Parathyroid adenoma (tissue), 2 donors: ENCODE results near the gene KMT2C.

Source experiments
- H2AFZ ChIP-seq: fragments of 300-600 bp; sonication (generic); one replicate; pipeline ENCODE4 v1.7.0; 2017; ENCODE audit warnings: antibody characterized with exemption, mild to moderate bottlenecking
- H3K27ac ChIP-seq: fragments of 300-600 bp; sonication (generic); one replicate; pipeline ENCODE4 v1.7.0; 2017
- H3K27me3 ChIP-seq: fragments of 300-600 bp; sonication (generic); one replicate; pipeline ENCODE4 v1.7.0; 2017; ENCODE audit warnings: low read length; ENCODE audit not compliant: control insufficient read depth, insufficient read depth
- H3K36me3 ChIP-seq: fragments of 300-600 bp; sonication (generic); one replicate; pipeline ENCODE4 v1.7.0; 2017; ENCODE audit warnings: low read length; ENCODE audit not compliant: control insufficient read depth, insufficient read depth
- H3K4me1 ChIP-seq: fragments of 300-600 bp; sonication (generic); one replicate; pipeline ENCODE4 v1.7.0; 2017; ENCODE audit warnings: control low read depth
- H3K4me2 ChIP-seq: fragments of 300-600 bp; sonication (generic); one replicate; pipeline ENCODE4 v1.7.0; 2017; ENCODE audit warnings: low read length
- H3K4me3 ChIP-seq: fragments of 300-600 bp; sonication (generic); one replicate; pipeline ENCODE4 v1.7.0; 2017; ENCODE audit warnings: low read depth, low read length
- H3K79me2 ChIP-seq: fragments of 300-600 bp; sonication (generic); one replicate; pipeline ENCODE4 v1.7.0; 2017; ENCODE audit warnings: control low read depth
- H3K9ac ChIP-seq: fragments of 300-600 bp; sonication (generic); one replicate; pipeline ENCODE4 v1.7.0; 2017; ENCODE audit warnings: mild to moderate bottlenecking
- H3K9me3 ChIP-seq: fragments of 300-600 bp; sonication (generic); one replicate; pipeline ENCODE4 v1.7.0; 2017; ENCODE audit warnings: low read length; ENCODE audit not compliant: control insufficient read depth
- TF ChIP-seq, protein P1 (sequence below): fragments of 300-600 bp; sonication (generic); IDR thresholded peaks from one replicate; pipeline ENCODE4 v1.7.0; 2017; ENCODE audit warnings: antibody characterized with exemption, mild to moderate bottlenecking
- donor health status: primary hyperparathyroidism.

The KMT2C gene

DNA sequence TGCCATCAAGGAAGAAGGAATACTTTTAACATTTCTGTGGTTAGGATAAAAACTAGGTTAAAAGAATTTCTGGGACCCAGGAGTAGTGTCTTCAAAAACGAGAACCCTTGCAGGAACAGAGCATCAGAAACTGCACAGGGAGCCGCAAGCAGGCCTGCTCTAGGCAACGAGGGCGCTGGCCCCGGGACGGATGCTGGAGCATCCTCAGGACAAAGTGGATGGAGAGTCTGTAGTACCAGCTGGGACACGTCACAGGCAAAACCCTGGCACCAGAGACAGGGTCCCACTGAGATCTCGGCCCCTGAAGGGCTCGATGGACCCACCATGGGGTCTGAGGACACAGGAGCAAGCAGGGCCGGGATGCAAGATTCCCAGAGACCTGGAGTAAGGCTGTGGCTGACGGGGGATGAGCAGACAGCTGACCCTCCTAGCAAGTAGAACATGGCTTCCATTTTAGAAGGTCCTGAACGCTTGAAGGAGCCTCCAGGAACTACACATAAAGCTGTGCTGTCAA, 303.8 kb downstream of the KMT2C start:
- Histone ChIP-seq H2AFZ (no peak overlapping the region), H3K27me3 (no peaks in the 10 kb centered on the region), H3K4me2 (no peak overlapping the region), H3K9me3 (no peaks in the 10 kb centered on the region), H3K79me2 (no peaks in the 10 kb centered on the region), H3K9ac (no peak overlapping the region), H3K4me1 (no peaks in the 10 kb centered on the region), H3K36me3 (no peaks in the 10 kb centered on the region), H3K4me3 (no peak overlapping the region), H3K27ac (no peak overlapping the region)
- TF ChIP-seq, protein P1, sequence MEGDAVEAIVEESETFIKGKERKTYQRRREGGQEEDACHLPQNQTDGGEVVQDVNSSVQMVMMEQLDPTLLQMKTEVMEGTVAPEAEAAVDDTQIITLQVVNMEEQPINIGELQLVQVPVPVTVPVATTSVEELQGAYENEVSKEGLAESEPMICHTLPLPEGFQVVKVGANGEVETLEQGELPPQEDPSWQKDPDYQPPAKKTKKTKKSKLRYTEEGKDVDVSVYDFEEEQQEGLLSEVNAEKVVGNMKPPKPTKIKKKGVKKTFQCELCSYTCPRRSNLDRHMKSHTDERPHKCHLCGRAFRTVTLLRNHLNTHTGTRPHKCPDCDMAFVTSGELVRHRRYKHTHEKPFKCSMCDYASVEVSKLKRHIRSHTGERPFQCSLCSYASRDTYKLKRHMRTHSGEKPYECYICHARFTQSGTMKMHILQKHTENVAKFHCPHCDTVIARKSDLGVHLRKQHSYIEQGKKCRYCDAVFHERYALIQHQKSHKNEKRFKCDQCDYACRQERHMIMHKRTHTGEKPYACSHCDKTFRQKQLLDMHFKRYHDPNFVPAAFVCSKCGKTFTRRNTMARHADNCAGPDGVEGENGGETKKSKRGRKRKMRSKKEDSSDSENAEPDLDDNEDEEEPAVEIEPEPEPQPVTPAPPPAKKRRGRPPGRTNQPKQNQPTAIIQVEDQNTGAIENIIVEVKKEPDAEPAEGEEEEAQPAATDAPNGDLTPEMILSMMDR = no peak

DNA sequence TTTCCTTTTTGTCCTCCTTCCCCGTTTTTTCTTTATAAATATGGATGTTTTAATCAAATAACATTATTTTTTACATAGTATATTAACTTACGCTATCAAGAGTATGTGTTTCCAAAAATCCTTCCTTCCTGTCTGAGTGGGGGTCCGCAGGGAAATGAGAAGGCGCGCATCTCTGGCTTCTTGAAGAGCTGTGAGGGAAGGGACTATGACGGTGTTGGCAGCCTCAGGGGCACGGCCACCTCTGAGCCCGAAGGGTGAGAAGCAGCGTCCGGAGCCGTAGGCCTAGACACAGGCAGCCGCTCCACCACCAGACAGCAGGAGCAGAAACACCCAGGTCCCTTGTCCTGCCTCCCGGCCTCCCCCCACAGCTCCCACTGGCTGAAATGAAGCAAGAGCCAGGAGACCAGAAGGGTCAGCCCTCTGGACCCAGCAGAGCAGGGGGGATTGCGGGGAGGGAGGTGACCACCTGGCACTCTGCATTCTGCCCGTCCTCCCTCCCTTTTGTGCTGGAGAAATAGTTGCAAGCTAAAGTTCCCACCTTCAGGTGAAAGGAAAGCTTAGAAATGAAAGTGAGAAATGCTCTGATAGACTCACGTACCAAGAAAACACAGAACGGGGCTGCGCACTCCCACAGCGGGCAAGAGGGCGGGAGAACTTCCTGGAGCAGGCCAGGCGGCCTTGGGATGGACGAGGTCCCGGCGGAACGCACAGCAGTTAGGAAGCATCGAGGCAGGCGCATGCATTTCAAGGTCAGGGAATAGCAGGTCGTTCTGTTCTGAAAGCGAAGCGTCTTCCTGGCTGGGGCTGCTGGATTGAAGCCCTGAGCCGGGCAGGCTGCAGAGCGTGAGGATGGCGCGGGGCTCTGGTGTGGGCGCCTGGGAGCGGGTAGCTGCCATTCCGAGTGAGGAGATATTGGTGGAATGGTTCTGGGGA, 304.9 kb downstream of the KMT2C start:
- H3K9me3 ChIP-seq = no peaks in the 10 kb centered on the region
- no peaks in the 10 kb centered on the region for H3K79me2 ChIP-seq
- no peak overlapping the region for H3K4me2 ChIP-seq
- no peaks in the 10 kb centered on the region for H3K4me1 ChIP-seq
- no peak overlapping the region for H3K27ac ChIP-seq
- no peak overlapping the region for H2AFZ ChIP-seq
- no peaks in the 10 kb centered on the region for H3K36me3 ChIP-seq
- H3K9ac ChIP-seq = no peak overlapping the region
- H3K27me3 ChIP-seq = no peaks in the 10 kb centered on the region
- TF ChIP-seq, protein P1 = no peak
- no peak overlapping the region for H3K4me3 ChIP-seq

DNA sequence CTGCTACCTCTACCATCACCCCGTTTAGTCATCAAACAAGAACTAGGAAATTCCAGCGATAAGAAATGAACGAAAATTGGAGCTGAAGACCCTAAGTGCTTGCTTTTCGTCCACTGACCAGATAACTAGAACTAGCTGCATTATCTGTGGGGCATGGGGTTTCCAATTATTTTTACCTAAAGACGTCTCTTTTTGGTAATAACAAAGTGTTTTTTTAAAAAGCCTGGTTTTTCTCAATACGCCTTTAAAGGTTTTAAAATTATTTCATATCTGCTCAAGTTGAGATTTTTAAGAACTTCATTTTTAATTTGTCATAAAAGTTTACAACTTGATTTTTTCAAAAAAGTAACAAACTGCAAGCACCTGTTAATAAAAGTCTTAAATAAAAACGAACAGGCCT, 306.1 kb downstream of the KMT2C start:
- Histone ChIP-seq H3K36me3 (no peaks in the 10 kb centered on the region), H3K27me3 (no peaks in the 10 kb centered on the region), H2AFZ (no peak overlapping the region), H3K27ac (no peak overlapping the region), H3K79me2 (no peaks in the 10 kb centered on the region), H3K4me2 (no peak overlapping the region), H3K9me3 (no peaks in the 10 kb centered on the region), H3K9ac (no peak overlapping the region), H3K4me3 (no peak overlapping the region), H3K4me1 (no peaks in the 10 kb centered on the region)
- TF ChIP-seq, protein P1 = no peak

DNA sequence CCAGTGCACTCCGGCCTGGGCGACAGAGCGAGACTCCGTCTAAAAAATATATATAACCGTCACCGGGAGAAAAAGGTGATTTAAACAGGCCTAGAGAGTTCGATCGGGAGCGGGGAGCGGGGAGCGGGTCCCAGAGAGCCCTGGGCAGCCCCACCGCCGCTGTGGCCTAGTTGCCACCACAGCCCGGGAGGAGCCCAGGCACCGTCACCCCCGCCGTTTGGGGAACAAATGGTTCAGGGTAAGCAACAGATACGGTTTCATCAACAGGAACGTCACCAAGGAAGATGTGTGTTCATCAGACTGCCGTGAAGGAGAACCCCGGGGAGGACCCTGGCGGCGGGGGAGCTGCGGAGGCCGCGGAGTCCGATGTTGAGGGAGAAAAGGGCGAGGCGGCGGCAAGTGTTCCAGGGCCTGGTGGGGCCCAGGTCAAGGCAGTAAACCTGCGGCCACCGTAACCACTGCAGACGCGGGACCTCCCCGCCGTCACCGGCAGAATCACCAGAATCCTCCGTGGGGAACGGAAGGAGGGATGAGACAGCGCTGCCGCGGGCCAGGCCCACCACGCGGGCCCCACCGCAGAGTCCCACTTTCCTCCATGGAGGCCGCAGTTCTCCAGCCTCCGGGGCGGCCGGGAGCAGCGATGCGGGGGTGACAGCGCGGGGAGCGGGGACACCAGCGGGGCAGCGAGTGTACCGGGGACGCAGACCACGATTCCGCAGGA, 306.9 kb downstream of the KMT2C start:
- Histone ChIP-seq H3K4me1 (no peaks in the 10 kb centered on the region), H3K79me2 (no peaks in the 10 kb centered on the region), H3K36me3 (no peaks in the 10 kb centered on the region), H3K9me3 (no peaks in the 10 kb centered on the region), H2AFZ (no peak overlapping the region), H3K27me3 (no peaks in the 10 kb centered on the region), H3K4me2 (no peak overlapping the region), H3K9ac (no peak overlapping the region), H3K27ac (no peak overlapping the region), H3K4me3 (no peak overlapping the region)
- TF ChIP-seq, protein P1 = no peak
